Measurements from ENCODE around the gene PTPRD. TPM values are rescaled to one million over a fixed set of nuclear protein-coding genes. Genes with fewer than 3 reads are reported as not detected.

Gene PTPRD
- polyA plus RNA-seq, 4 donors, result 99.8 to 230 (median 118) TPM

- no peak for DNase-seq (ENCODE audit: low read depth in 4 of 4, low spot score in 3 of 4)
These were observed 2011.7 kb downstream of the PTPRD start for GRCh38 chr9:8600914-8601680.

- DNase-seq (ENCODE audit: low read depth in 4 of 4, low spot score in 3 of 4), result no peak
These were observed 2012.9 kb downstream of the PTPRD start for GRCh38 chr9:8599937-8600336.

GRCh38 chr9:8589476-8589875 is 2023.3 kb downstream of the PTPRD start:
- no peak for DNase-seq (ENCODE audit: low read depth in 4 of 4, low spot score in 3 of 4)

GRCh38 chr9:8585036-8585435 is 2027.8 kb downstream of the PTPRD start:
- no peak for DNase-seq (ENCODE audit: low read depth in 4 of 4, low spot score in 3 of 4)

GRCh38 chr9:8579661-8580060 is 2033.1 kb downstream of the PTPRD start:
- DNase-seq (ENCODE audit: low read depth in 4 of 4, low spot score in 3 of 4), result no peak

GRCh38 chr9:8576741-8577140 is 2036.1 kb downstream of the PTPRD start:
- no peak for DNase-seq (ENCODE audit: low read depth in 4 of 4, low spot score in 3 of 4)

GRCh38 chr9:8574846-8575245 is 2038.0 kb downstream of the PTPRD start:
- DNase-seq (ENCODE audit: low read depth in 4 of 4, low spot score in 3 of 4), result no peak

GRCh38 chr9:8572209-8572608 is 2040.6 kb downstream of the PTPRD start:
- no peak for DNase-seq (ENCODE audit: low read depth in 4 of 4, low spot score in 3 of 4)

GRCh38 chr9:8571643-8572042 is 2041.2 kb downstream of the PTPRD start:
- no peak for DNase-seq (ENCODE audit: low read depth in 4 of 4, low spot score in 3 of 4)

GRCh38 chr9:8570776-8571175 is 2042.0 kb downstream of the PTPRD start:
- no peak for DNase-seq (ENCODE audit: low read depth in 4 of 4, low spot score in 3 of 4)

- no peak for DNase-seq (ENCODE audit: low read depth in 4 of 4, low spot score in 3 of 4)
These were observed 2043.0 kb downstream of the PTPRD start for GRCh38 chr9:8569823-8570222.

- DNase-seq (ENCODE audit: low read depth in 4 of 4, low spot score in 3 of 4), result no peak
These were observed 2044.7 kb downstream of the PTPRD start for GRCh38 chr9:8567963-8568579.

- no peak for DNase-seq (ENCODE audit: low read depth in 4 of 4, low spot score in 3 of 4)
These were observed 2047.8 kb downstream of the PTPRD start for GRCh38 chr9:8564960-8565359.

GRCh38 chr9:8560560-8561525 is 2052.0 kb downstream of the PTPRD start:
- no peak for DNase-seq (ENCODE audit: low read depth in 4 of 4, low spot score in 3 of 4)

GRCh38 chr9:8558176-8558575 is 2054.6 kb downstream of the PTPRD start:
- no peak for DNase-seq (ENCODE audit: low read depth in 4 of 4, low spot score in 3 of 4)

GRCh38 chr9:8555762-8556500 is 2056.9 kb downstream of the PTPRD start:
- DNase-seq (ENCODE audit: low read depth in 4 of 4, low spot score in 3 of 4), result no peak

GRCh38 chr9:8553444-8553843 is 2059.4 kb downstream of the PTPRD start:
- no peak for DNase-seq (ENCODE audit: low read depth in 4 of 4, low spot score in 3 of 4)

GRCh38 chr9:8552732-8553131 is 2060.1 kb downstream of the PTPRD start:
- no peak for DNase-seq (ENCODE audit: low read depth in 4 of 4, low spot score in 3 of 4)

GRCh38 chr9:8549214-8549613 is 2063.6 kb downstream of the PTPRD start:
- DNase-seq (ENCODE audit: low read depth in 4 of 4, low spot score in 3 of 4), result no peak

GRCh38 chr9:8543219-8543618 is 2069.6 kb downstream of the PTPRD start:
- DNase-seq (ENCODE audit: low read depth in 4 of 4, low spot score in 3 of 4), result no peak

- no peak for DNase-seq (ENCODE audit: low read depth in 4 of 4, low spot score in 3 of 4)
These were observed 2070.3 kb downstream of the PTPRD start for GRCh38 chr9:8542537-8542936.

All from left renal pelvis (tissue), 4 donors.